Retinal pigment epithelial cell (primary cell): ENCODE data around the gene MED10.

Source experiments
- DNase-seq: peaks from one replicate; pipeline ENCODE4 v3.0.0-alpha.2; 2010; ENCODE audit warnings: low read depth
- H3K4me3 ChIP-seq: 2 replicates; pipeline ENCODE4 v1.5.1; 2011; ENCODE audit warnings: mild to moderate bottlenecking, low read length, control low read depth, moderate library complexity
- TF ChIP-seq, protein P1 (sequence below): conservative IDR thresholded peaks from 2 replicates; pipeline ENCODE4 v1.5.1; 2011; ENCODE audit warnings: low read depth, low read length, control low read depth, inconsistent platforms

The MED10 gene

DNA sequence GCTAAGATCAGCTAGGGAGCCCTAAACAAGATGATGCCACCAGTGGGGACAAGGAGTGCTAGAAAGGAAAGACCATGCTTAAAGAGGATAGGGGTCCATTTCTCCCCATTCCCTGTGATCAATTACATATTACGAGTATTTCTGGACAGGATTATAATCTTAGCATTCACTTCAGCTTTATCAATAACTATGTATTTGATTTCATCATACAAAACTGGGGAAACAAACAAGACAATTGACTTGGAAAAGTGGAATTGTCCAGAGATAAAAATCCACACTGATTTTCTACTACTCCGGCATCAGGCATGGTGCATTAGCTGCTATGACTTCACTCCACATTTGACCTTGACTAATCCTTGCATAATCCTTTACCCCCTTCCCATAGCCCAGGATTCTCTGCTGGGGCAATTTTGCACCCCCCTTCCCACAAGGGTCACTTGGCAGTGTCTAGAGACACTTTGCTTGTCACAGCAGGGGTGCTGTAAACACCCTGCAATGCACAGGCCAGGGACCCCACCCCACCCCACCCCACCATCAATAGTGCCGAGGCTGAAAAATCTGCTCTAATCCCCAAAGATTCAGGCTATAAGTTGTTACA is 40.4 kb upstream of the MED10 start:
- H3K4me3 ChIP-seq = no peak overlapping the region
- TF ChIP-seq, protein P1, sequence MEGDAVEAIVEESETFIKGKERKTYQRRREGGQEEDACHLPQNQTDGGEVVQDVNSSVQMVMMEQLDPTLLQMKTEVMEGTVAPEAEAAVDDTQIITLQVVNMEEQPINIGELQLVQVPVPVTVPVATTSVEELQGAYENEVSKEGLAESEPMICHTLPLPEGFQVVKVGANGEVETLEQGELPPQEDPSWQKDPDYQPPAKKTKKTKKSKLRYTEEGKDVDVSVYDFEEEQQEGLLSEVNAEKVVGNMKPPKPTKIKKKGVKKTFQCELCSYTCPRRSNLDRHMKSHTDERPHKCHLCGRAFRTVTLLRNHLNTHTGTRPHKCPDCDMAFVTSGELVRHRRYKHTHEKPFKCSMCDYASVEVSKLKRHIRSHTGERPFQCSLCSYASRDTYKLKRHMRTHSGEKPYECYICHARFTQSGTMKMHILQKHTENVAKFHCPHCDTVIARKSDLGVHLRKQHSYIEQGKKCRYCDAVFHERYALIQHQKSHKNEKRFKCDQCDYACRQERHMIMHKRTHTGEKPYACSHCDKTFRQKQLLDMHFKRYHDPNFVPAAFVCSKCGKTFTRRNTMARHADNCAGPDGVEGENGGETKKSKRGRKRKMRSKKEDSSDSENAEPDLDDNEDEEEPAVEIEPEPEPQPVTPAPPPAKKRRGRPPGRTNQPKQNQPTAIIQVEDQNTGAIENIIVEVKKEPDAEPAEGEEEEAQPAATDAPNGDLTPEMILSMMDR = no peak
- no peak for DNase-seq

DNA sequence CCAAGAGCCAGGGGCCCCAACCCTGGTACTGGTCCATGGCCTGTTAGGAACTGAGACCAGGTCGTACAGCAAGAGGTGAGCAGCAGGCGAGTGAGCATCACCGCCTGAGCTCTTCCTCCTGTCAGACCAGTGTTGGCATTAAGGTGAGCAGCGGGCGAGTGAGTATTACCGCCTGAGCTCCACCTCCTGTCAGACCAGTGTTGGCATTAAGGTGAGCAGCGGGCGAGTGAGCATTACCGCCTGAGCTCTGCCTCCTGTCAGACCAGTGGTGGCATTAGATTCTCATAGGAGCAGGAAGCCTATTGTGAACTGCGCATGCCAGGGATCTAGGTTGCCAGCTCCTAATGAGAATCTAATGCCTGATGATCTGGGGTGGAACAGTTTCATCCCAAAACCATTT is 39.3 kb upstream of the MED10 start:
- no peak overlapping the region for H3K4me3 ChIP-seq
- TF ChIP-seq, protein P1 = no peak
- no peak for DNase-seq

DNA sequence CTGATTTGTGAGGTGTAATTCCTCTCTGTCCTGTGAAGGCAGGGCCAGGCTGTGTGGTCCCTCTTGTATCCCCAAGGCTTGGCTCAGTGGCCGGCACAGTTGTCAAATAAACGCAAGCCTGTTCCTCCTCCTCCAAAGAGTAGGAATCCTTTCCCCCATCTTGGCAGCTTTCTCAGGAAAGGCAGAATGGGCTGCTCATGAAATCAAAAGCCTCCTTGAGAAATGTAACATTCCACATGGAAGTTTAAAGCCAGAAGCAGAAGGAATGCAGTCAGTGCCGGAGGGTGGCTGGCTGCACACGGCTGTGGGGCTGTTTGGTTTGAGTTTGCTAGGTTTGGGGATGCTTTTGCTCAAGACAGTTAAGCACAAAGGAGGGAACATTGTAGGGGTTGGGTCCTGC is 34.5 kb upstream of the MED10 start:
- DNase-seq = no peak
- TF ChIP-seq, protein P1 = no peak
- no peak overlapping the region for H3K4me3 ChIP-seq

DNA sequence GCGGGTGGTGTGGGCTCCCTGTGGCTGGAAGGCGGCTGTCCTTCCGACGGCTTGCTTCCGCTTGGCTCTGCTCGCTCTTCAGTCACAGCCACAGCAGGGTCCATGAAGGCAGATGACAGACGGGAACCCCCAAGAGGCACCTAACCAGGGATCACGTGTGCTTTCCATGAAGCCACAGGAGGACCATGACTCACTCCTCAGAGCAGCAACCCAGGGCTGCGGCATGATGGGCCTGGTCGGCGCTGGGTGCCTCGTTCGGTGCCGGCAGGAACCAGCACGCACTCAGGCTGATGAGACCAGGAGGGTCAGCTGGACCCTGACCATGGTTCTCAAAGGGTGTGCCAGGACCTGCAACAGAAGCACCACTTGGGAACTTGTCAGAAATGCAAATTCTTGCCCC is 32.8 kb upstream of the MED10 start:
- TF ChIP-seq, protein P1 = no peak
- DNase-seq = no peak
- H3K4me3 ChIP-seq = no peak overlapping the region

DNA sequence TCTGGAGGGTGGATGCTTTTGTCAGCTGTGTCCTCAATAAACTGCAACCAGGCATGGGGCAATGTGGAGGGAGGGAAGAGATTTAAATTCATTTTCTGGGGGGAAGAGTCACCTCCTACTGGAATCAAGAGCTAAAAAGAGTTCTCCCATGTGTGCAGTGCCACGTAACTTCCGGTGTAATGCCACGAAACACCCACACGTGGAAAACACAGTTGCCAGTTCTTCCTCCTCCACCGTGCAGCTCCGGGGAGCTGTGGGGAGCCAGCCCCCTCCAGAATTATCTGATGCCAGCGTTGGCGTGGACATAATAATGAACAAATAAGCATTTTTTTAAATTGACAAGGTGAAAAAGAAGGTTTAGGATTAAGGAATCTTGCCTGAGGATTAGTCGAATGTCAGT is 32.1 kb upstream of the MED10 start:
- H3K4me3 ChIP-seq = no peak overlapping the region
- no peak for DNase-seq
- TF ChIP-seq, protein P1 = no peak

DNA sequence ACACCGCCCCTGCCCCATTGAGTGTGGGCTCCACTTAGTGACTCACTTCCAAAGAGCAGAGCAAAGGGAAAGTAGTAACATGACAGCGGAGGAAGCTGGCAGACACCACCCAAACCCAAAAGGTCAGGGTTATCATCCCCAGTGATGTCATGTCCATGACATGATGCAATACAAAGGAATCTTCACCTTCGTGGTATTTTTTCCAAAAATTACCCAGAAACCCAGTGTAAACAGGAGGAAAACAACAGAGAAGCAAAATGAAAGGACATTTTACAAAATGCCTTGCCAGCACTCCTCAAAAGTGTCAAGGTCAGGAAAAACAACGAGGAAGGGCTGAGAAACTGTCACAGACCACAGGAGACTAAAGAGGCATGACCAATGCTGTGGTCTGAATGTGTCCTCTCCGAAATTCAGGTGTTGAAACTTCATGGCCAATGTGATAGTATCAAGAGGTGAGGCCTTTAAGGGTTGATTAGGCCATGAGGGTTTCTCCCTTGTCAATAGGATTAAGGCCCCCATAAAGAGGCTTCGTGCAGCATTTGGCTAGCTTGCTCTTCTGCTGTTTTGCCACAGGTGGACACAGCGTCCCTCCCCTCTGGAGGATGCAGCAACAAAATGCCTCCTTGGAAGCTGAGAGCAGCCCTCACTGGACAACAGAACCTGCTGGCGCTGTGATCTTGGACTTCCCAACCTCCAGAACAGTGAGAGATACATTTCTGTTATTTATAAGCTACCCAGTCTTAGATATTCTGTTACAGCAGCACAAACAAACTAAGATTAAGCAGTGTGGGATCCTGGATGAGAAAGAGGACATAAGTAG is 30.5 kb upstream of the MED10 start:
- TF ChIP-seq, protein P1 = no peak
- DNase-seq = no peak
- H3K4me3 ChIP-seq = no peak overlapping the region

DNA sequence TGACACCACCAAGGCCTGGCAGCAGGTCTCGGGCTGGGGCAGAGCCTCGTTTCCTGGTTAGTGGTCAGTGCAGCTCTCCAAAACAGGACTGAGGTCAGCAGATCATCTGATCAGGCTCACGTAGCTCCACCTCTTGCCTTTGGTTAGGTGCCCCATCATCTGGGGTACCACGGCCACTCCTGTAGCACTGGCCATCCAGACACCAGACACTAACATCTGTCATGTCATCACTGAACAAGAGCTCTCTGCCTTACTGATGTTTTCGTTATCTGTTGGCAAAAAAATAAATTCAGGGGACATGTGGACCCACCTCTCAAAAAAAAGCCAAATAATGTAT is 29.9 kb upstream of the MED10 start:
- H3K4me3 ChIP-seq = no peak overlapping the region
- TF ChIP-seq, protein P1 = no peak
- no peak for DNase-seq
